PC-9 (cell line): ENCODE measurements around the gene OFD1.

ENCODE experiments used
- EZH2 ChIP-seq: fragments of 200-600 bp; sonication (generic); IDR thresholded peaks from 2 replicates; pipeline ENCODE4 v1.8.0; 2017; ENCODE audit warnings: antibody characterized with exemption, low read depth
- TF ChIP-seq, protein P1 (sequence below): fragments of 200-600 bp; sonication (generic); conservative IDR thresholded peaks from 2 replicates; pipeline ENCODE4 v1.6.1; 2017; ENCODE audit warnings: mixed run types, antibody characterized with exemption, mild to moderate bottlenecking, moderate library complexity

- TF ChIP-seq, protein P1, sequence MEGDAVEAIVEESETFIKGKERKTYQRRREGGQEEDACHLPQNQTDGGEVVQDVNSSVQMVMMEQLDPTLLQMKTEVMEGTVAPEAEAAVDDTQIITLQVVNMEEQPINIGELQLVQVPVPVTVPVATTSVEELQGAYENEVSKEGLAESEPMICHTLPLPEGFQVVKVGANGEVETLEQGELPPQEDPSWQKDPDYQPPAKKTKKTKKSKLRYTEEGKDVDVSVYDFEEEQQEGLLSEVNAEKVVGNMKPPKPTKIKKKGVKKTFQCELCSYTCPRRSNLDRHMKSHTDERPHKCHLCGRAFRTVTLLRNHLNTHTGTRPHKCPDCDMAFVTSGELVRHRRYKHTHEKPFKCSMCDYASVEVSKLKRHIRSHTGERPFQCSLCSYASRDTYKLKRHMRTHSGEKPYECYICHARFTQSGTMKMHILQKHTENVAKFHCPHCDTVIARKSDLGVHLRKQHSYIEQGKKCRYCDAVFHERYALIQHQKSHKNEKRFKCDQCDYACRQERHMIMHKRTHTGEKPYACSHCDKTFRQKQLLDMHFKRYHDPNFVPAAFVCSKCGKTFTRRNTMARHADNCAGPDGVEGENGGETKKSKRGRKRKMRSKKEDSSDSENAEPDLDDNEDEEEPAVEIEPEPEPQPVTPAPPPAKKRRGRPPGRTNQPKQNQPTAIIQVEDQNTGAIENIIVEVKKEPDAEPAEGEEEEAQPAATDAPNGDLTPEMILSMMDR, result no peak
- TF ChIP-seq EZH2, result no peak
These were observed 15.2 kb upstream of the OFD1 start for GRCh38 chrX:13719192-13719856.
